Thymus (tissue), 11 donors: ENCODE results near the gene UTS2B. TPM values are rescaled to one million over a fixed set of nuclear protein-coding genes. Genes with fewer than 3 reads are reported as not detected.

Experiments used
- DNase-seq, 9 donors: peaks; one replicate each; pipeline ENCODE4 v3.0.0-alpha.2; 2013; ENCODE audit warnings: low spot score in 9 of 9, low read depth in 6 of 9, missing footprints in 1 of 9
- H3K27ac ChIP-seq, 2 donors: one replicate each; pipeline ENCODE4 v1.5.1; 2013; ENCODE audit warnings: control low read depth in 1 of 2, low read depth in 1 of 2, low read length in 1 of 2, mild to moderate bottlenecking in 1 of 2, moderate library complexity in 1 of 2
- H3K27me3 ChIP-seq, 2 donors: one replicate each; pipeline ENCODE4 v1.5.1; 2013; ENCODE audit warnings: low read length in 1 of 2; ENCODE audit not compliant: control insufficient read depth in 2 of 2, insufficient read depth in 1 of 2
- H3K36me3 ChIP-seq, 2 donors: one replicate each; pipeline ENCODE4 v1.5.1; 2013; ENCODE audit warnings: low read length in 1 of 2, mild to moderate bottlenecking in 1 of 2, moderate library complexity in 1 of 2; ENCODE audit not compliant: control insufficient read depth in 2 of 2, insufficient read depth in 2 of 2
- H3K4me1 ChIP-seq, 2 donors: one replicate each; pipeline ENCODE4 v1.5.1; 2013; ENCODE audit warnings: low read length in 2 of 2; ENCODE audit not compliant: control insufficient read depth in 2 of 2, insufficient read depth in 2 of 2
- H3K4me3 ChIP-seq, 2 donors: one replicate each; pipeline ENCODE4 v1.5.1; 2013; ENCODE audit warnings: low read length in 2 of 2, control low read depth in 1 of 2, mild to moderate bottlenecking in 1 of 2
- H3K9me3 ChIP-seq, 2 donors: one replicate each; pipeline ENCODE4 v1.5.1; 2013; ENCODE audit warnings: low read length in 1 of 2, mild to moderate bottlenecking in 1 of 2; ENCODE audit not compliant: control insufficient read depth in 2 of 2, insufficient read depth in 1 of 2
- WGBS: extraction: QIAGEN DNeasy Blood & Tissue Kit; methylation state at CpG from one replicate; pipeline ENCODE4 v1.1.7; 2013; 5-methylcytosine and 5-hydroxymethylcytosine counted together
- polyA plus RNA-seq: library from polyadenylated mRNA; stranded (reverse); fragments of 200-250 nt; gene quantifications from one replicate; pipeline ENCODE4 v1.2.3, GENCODE V29; 2013
- total RNA-seq: library from RNA; stranded (reverse); fragments of 120-200 nt; gene quantifications from one replicate; pipeline ENCODE4 v1.2.4, GENCODE V29; 2013
- donor health status: healthy.

The UTS2B gene
- total and polyA plus RNA-seq, 2 donors: 0.09 to 0.16 TPM

GRCh38 chr3:191301017-191301416 lies 29.3 kb downstream of the UTS2B start:
- Histone ChIP-seq H3K36me3 (no peaks in the 10 kb centered on the region), H3K27me3 (no peaks in the 10 kb centered on the region), H3K4me1 (no peaks in the 10 kb centered on the region), H3K9me3 (no peaks in the 10 kb centered on the region), H3K27ac (no peak overlapping the region), H3K4me3 (no peak overlapping the region)
- 90% methylated on average over 1 of the region's 1 CpG for WGBS
- no peak for DNase-seq

DNA sequence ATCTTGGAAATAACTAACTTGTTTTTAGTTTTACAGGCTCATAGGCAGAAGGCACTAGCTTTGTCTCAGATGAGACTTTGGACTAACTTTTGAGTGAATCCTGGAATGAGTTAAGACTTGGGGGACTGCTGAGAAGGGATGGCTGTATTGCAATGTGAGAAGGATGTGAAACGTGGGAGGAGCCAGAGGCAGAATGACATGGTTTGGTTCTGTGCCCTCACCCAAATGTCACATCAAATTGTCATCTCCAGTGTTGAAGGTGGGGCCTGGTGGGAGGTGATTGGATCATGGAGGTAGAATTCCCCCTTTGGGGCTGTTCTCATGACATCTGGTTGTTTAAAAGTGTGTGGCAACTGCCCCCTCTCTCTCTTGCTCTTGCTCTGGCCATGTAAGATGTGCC lies 29.9 kb downstream of the UTS2B start:
- Histone ChIP-seq H3K4me1 (no peaks in the 10 kb centered on the region), H3K36me3 (no peaks in the 10 kb centered on the region), H3K9me3 (no peaks in the 10 kb centered on the region), H3K4me3 (no peak overlapping the region), H3K27ac (no peak overlapping the region), H3K27me3 (no peaks in the 10 kb centered on the region)
- no peak for DNase-seq
- WGBS: 91% methylated on average over 1 of the region's 1 CpG

- no peak overlapping the region for H3K27ac ChIP-seq
- no peaks in the 10 kb centered on the region for H3K36me3 ChIP-seq
- no peaks in the 10 kb centered on the region for H3K4me1 ChIP-seq
- no peaks in the 10 kb centered on the region for H3K27me3 ChIP-seq
- H3K4me3 ChIP-seq: no peak overlapping the region
- DNase-seq: no peak
- H3K9me3 ChIP-seq: no peaks in the 10 kb centered on the region
Measured at GRCh38 chr3:191298846-191299245, 31.5 kb downstream of the UTS2B start.

DNA sequence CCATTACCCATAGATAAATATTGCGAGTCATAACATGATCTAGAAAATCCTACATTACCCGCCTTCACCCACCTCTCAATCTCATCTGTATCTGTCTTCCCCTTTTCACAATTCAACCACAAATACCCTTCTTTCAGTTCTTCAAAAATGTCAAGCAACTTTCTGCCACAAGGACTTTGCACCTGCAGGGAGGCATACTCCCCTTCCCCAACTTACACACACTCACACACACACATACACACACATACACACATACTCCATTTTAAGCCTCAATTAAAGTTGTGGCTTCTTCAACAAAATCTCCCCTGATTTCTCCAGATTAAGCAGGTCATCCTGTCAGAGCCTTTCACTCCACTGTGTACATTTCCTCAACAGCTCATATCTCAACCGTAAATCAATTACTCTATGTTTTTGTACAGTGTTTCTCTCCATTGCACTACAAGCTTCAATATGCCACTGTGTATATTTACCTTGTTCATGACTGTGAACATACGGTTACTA lies 34.2 kb downstream of the UTS2B start:
- Histone ChIP-seq H3K27me3 (no peaks in the 10 kb centered on the region), H3K36me3 (no peaks in the 10 kb centered on the region), H3K9me3 (no peaks in the 10 kb centered on the region), H3K4me3 (no peak overlapping the region), H3K4me1 (no peaks in the 10 kb centered on the region), H3K27ac (no peak overlapping the region)
- 62% methylated on average over 4 of the region's 4 CpGs for WGBS
- DNase-seq: peak in 1 of 9 donors; percentile 40

DNA sequence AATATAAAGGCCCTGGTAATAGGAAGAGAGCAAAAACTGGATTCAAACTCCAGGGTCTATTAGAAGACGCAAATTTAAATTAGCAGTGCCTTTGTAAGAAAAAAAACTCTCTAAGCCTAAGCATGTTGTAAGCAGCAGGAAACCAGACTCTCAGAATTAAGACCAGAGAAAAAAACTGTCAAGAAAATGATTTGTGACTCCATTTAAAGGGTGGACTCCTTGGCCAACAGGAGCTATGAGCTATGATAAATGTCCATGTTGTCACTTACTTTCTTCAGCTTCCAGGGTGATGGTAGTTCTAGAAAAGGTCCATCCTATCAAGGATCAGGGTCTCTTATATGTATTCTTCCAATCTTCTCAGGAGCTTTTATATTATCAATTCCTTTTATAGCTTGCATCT lies 36.0 kb downstream of the UTS2B start:
- H3K36me3 ChIP-seq: no peaks in the 10 kb centered on the region
- no peaks in the 10 kb centered on the region for H3K27me3 ChIP-seq
- WGBS: 94% methylated on average over 1 of the region's 1 CpG
- no peaks in the 10 kb centered on the region for H3K4me1 ChIP-seq
- no peak overlapping the region for H3K27ac ChIP-seq
- no peak overlapping the region for H3K4me3 ChIP-seq
- DNase-seq: no peak
- H3K9me3 ChIP-seq: no peaks in the 10 kb centered on the region

GRCh38 chr3:191292243-191293015 lies 37.9 kb downstream of the UTS2B start:
- Histone ChIP-seq H3K27ac (no peak overlapping the region), H3K9me3 (no peaks in the 10 kb centered on the region), H3K27me3 (no peaks in the 10 kb centered on the region), H3K4me1 (no peaks in the 10 kb centered on the region), H3K4me3 (no peak overlapping the region), H3K36me3 (no peaks in the 10 kb centered on the region)
- no peak for DNase-seq
- WGBS: 81% methylated on average over 5 of the region's 5 CpGs

DNA sequence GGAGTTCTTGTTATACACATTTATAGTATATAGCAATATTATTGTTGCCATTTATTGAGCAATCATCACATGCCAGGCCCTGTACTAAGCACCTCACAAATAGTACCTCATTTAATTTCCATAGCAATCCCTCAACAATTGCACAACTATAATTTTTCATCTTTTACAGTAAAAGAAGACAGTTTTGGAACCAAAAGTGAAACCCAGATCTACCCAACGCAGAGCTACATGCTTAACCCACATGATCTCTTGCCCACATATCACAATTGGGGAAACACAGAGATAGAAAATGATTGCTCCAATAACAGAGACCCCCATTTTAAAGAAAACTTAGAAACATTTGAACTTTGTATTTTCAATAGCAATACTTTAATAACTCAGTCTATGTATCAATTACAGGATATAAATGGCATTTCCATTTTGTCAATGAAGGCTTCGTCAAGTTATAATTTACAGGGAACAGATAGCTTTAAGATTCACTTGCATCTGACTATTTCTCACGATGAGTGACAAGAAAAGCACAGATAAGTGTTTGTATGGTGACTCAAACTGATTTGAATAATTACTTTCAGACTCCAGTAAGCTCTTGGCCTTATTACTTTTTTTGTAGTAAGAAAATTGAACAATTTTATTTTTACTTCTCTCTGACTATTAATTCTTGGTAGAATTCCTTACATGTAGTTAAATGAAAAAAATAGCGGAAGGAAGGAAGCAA lies 39.9 kb downstream of the UTS2B start:
- Histone ChIP-seq H3K9me3 (no peaks in the 10 kb centered on the region), H3K27me3 (no peaks in the 10 kb centered on the region), H3K4me1 (no peaks in the 10 kb centered on the region), H3K36me3 (no peaks in the 10 kb centered on the region), H3K4me3 (no peak overlapping the region), H3K27ac (no peak overlapping the region)
- WGBS: 74% methylated on average over 4 of the region's 4 CpGs
- peak in 1 of 9 donors; percentile 9 for DNase-seq

DNA sequence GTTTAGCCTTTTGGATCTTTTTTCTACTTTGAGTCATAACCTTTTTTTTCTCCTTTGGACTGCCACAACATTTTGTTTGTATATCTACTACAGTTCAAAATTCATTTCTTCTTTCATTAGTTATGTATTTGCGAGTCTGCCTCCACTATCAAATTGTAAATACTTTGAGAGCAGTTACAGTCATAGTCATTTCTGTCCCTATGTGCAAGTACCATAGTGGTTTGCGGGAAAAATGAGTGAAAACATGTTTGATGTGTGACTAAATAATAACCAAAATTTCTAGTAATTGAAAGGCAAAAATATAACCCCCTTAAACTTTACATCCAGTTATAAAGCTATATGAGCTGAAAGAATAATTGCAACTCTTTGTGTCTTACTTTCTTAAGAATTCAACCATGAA lies 46.9 kb downstream of the UTS2B start:
- H3K4me1 ChIP-seq: no peaks in the 10 kb centered on the region
- no peaks in the 10 kb centered on the region for H3K9me3 ChIP-seq
- DNase-seq: no peak
- H3K4me3 ChIP-seq: no peak overlapping the region
- no peak overlapping the region for H3K27ac ChIP-seq
- WGBS: 92% methylated on average over 2 of the region's 2 CpGs
- H3K36me3 ChIP-seq: no peaks in the 10 kb centered on the region
- H3K27me3 ChIP-seq: no peaks in the 10 kb centered on the region
